ENCODE data around the gene SORCS2. TPM values are rescaled to one million over a fixed set of nuclear protein-coding genes. Genes with fewer than 3 reads are reported as not detected.

SORCS2 gene
- total and polyA plus RNA-seq, 2 of the 13 experiments (the other 11 are each of a cell fraction or from before 2014, with no cell fraction given): 0.82 to 1.0 TPM

- TF ChIP-seq ZNF784 (CRISPR knock-in tag; IDR thresholded peaks at IDR 0.05; ENCODE audit: borderline replicate concordance): no peak
- no peak for TF ChIP-seq GPN1 (CRISPR knock-in tag; IDR thresholded peaks at IDR 0.05; ENCODE audit: borderline replicate concordance)
- TF ChIP-seq ZNF781 (CRISPR knock-in tag; IDR thresholded peaks at IDR 0.05; ENCODE audit: borderline replicate concordance, not compliant biosample characterization): no peak
- TF ChIP-seq ESRRA (CRISPR knock-in tag; IDR thresholded peaks at IDR 0.05; ENCODE audit: low read depth): no peak
- no peak for TF ChIP-seq ATF6 (CRISPR knock-in tag; conservative IDR thresholded peaks at IDR 0.05)
These were observed 5.6 kb downstream of the SORCS2 start (continued) for GRCh38 chr4:7197910-7198309.

- Histone ChIP-seq H3K9me3 (ENCODE audit: low read length) (no peaks in the 10 kb centered on the region), H3K36me3 (replicated peaks in 1 of 2; ENCODE audit: control insufficient read depth in 1 of 2, insufficient read depth in 2 of 2, low read length in 2 of 2) (no peaks in the 10 kb centered on the region), H3K27me3 (ENCODE audit: control insufficient read depth in 1 of 2, insufficient read depth in 2 of 2, low read length in 2 of 2) (peaks cover 9 to 80% of the 10 kb centered on the region in 2 experiments; a peak in 4 of 5 replicates), H3K4me3 (replicated peaks in 1 of 3; ENCODE audit: insufficient read depth in 1 of 3, low read depth in 2 of 3, low read length in 3 of 3) (no peak overlapping the region), H3K27ac (ENCODE audit: extremely low read length, insufficient read depth, low read length) (no peak overlapping the region), H3K4me1 (ENCODE audit: insufficient read depth, low read length) (no peaks in the 10 kb centered on the region), H3K4me2 (ENCODE audit: low read depth, low read length) (no peak overlapping the region), H3K79me2 (ENCODE audit: insufficient read depth, low read length) (no peaks in the 10 kb centered on the region), H4K20me1 (ENCODE audit: insufficient read depth, low read length) (0 out of 2 replicates have a peak, but pooled peaks cover 2% of the 10 kb centered on the region), H3K9ac (ENCODE audit: insufficient read depth, low read depth, low read length) (no peak overlapping the region), H2AFZ (ENCODE audit: low read length) (no peak overlapping the region)
- DNase-seq (ENCODE audit: low spot score): no peak
- no peak for FAIRE-seq
- ChIA-PET CTCF (ENCODE audit: low intra/inter-chr PET ratio, low total read pairs) (no interaction called here), POLR2A (no interaction called here)
- intact Hi-C loops (cut with micrococcal nuclease; ENCODE audit: unreplicated experiment): loop anchor here (10.0 kb wide), 1 partner anchor 136 kb away; no protein-coding TSS in a partner anchor
- WGBS (ENCODE audit: low lambda C conversion rate): 37% methylated on average over 11 of the region's 20 CpGs
- no TSS peak for BruUV-seq (replicated peaks)
- no peak for ATAC-seq
- in situ Hi-C loops (cut with HindIII; ENCODE audit: extremely low pct_ligation_motif_present, low pct_unique_long_range_greater_than_20kb): loop anchor here (10.0 kb wide), 1 partner anchor 526 kb away; no protein-coding TSS in a partner anchor
- TF ChIP-seq MEF2D (CRISPR knock-in tag; IDR thresholded peaks at IDR 0.05): no peak
These were observed 6.2 kb downstream of the SORCS2 start for GRCh38 chr4:7198440-7199128.
